HG02981 (cell line): ENCODE data around the gene PCSK5.
"Not testable (repeated sequence)": the region's sequence is repeated elsewhere in the genome, so short reads cannot be mapped to it uniquely, and the experiment has no call there.

ENCODE experiments used
- ATAC-seq: cut with Tn5 transposase; IDR thresholded peaks from one replicate; pipeline ENCODE4 v1.9.1; 2021; ENCODE audit warnings: mild to moderate bottlenecking, moderate library complexity; ENCODE audit not compliant: unreplicated experiment

The PCSK5 gene

GRCh38 chr9:76296561-76297310 is 406.3 kb downstream of the PCSK5 start:
- no peak for ATAC-seq

GRCh38 chr9:76297721-76298239 is 407.3 kb downstream of the PCSK5 start:
- ATAC-seq, result no peak

GRCh38 chr9:76298521-76299144 is 408.2 kb downstream of the PCSK5 start:
- ATAC-seq, result no peak

GRCh38 chr9:76302543-76302942 is 412.1 kb downstream of the PCSK5 start:
- ATAC-seq, result no peak

- no peak for ATAC-seq
These were observed 412.6 kb downstream of the PCSK5 start for GRCh38 chr9:76302947-76303550.

GRCh38 chr9:76307047-76307446 is 416.6 kb downstream of the PCSK5 start:
- not testable (repeated sequence) for ATAC-seq

GRCh38 chr9:76310577-76310976 is 420.1 kb downstream of the PCSK5 start:
- no peak for ATAC-seq

- ATAC-seq, result no peak
These were observed 420.5 kb downstream of the PCSK5 start for GRCh38 chr9:76310991-76311390.

GRCh38 chr9:76311537-76311936 is 421.1 kb downstream of the PCSK5 start:
- ATAC-seq, result no peak

GRCh38 chr9:76313771-76314170 is 423.3 kb downstream of the PCSK5 start:
- no peak for ATAC-seq

GRCh38 chr9:76314321-76314720 is 423.8 kb downstream of the PCSK5 start:
- no peak for ATAC-seq

GRCh38 chr9:76316069-76316468 is 425.6 kb downstream of the PCSK5 start:
- ATAC-seq, result no peak

- not testable (repeated sequence) for ATAC-seq
These were observed 429.0 kb downstream of the PCSK5 start for GRCh38 chr9:76319466-76319865.

- no peak for ATAC-seq
These were observed 430.8 kb downstream of the PCSK5 start for GRCh38 chr9:76321195-76321828.

GRCh38 chr9:76322810-76323209 is 432.3 kb downstream of the PCSK5 start:
- ATAC-seq, result no peak

- no peak for ATAC-seq
These were observed 433.0 kb downstream of the PCSK5 start for GRCh38 chr9:76323490-76323889.

GRCh38 chr9:76324030-76324429 is 433.6 kb downstream of the PCSK5 start:
- not testable (repeated sequence) for ATAC-seq

- no peak for ATAC-seq
These were observed 439.6 kb downstream of the PCSK5 start for GRCh38 chr9:76330034-76330433.

- no peak for ATAC-seq
These were observed 442.9 kb downstream of the PCSK5 start for GRCh38 chr9:76333388-76333787.

GRCh38 chr9:76333964-76334363 is 443.5 kb downstream of the PCSK5 start:
- ATAC-seq, result no peak

GRCh38 chr9:76336027-76336426 is 445.6 kb downstream of the PCSK5 start:
- ATAC-seq, result no peak
